Measurements from ENCODE around the gene CDH13. TPM values are rescaled to one million over a fixed set of nuclear protein-coding genes. Genes with fewer than 3 reads are reported as not detected.

Gene CDH13
- total RNA-seq, 4 donors from 2014 or later = 12.5 to 35.9 (median 22.1) TPM

- DNase-seq (ENCODE audit: low spot score) = no peak
- TF ChIP-seq CTCF (IDR thresholded peaks at IDR 0.05) = no peak
- no peak for ATAC-seq (ENCODE audit: low FRiP score)
Observed at GRCh38 chr16:82665025-82665424, 38.3 kb downstream of the CDH13 start.

- no peak for TF ChIP-seq CTCF (IDR thresholded peaks at IDR 0.05)
- DNase-seq (ENCODE audit: low spot score) (no peak), ATAC-seq (ENCODE audit: low FRiP score) (no peak)
Observed at GRCh38 chr16:82667437-82667836, 40.7 kb downstream of the CDH13 start.

GRCh38 chr16:82668094-82668493 is 41.3 kb downstream of the CDH13 start:
- TF ChIP-seq CTCF (IDR thresholded peaks at IDR 0.05) = no peak
- ATAC-seq (ENCODE audit: low FRiP score) = no peak
- DNase-seq (ENCODE audit: low spot score) = no peak

- DNase-seq (ENCODE audit: low spot score) = no peak
- ATAC-seq (ENCODE audit: low FRiP score) = no peak
- no peak for TF ChIP-seq CTCF (IDR thresholded peaks at IDR 0.05)
Observed at GRCh38 chr16:82671741-82672140, 45.0 kb downstream of the CDH13 start.

- no peak for TF ChIP-seq CTCF (IDR thresholded peaks at IDR 0.05)
- ATAC-seq (ENCODE audit: low FRiP score) = no peak
- DNase-seq (ENCODE audit: low spot score) = no peak
Observed at GRCh38 chr16:82672676-82673075, 45.9 kb downstream of the CDH13 start.

- TF ChIP-seq CTCF (IDR thresholded peaks at IDR 0.05) = no peak
- no peak for ATAC-seq (ENCODE audit: low FRiP score)
Observed at GRCh38 chr16:82675300-82675699, 48.5 kb downstream of the CDH13 start.

GRCh38 chr16:82681592-82681991 is 54.8 kb downstream of the CDH13 start:
- ATAC-seq (ENCODE audit: low FRiP score) = no peak

More at GRCh38 chr16:82675300-82675699, 48.5 kb downstream of the CDH13 start:
- no peak for DNase-seq (ENCODE audit: low spot score)

More at GRCh38 chr16:82681592-82681991, 54.8 kb downstream of the CDH13 start:
- no peak for DNase-seq (ENCODE audit: low spot score)
- TF ChIP-seq CTCF (IDR thresholded peaks at IDR 0.05) = no peak
